Mesodermal cell (in vitro differentiated cells): Measurements from ENCODE around the gene TYW1B.
"Not testable (repeated sequence)": the region's sequence is repeated elsewhere in the genome, so short reads cannot be mapped to it uniquely, and the experiment has no call there.

Experiments
- H3K27ac ChIP-seq: 2 replicates; pipeline ENCODE4 v1.7.0; 2013; ENCODE audit warnings: mild to moderate bottlenecking, low read depth, low read length, moderate library complexity; ENCODE audit not compliant: severe bottlenecking
- H3K36me3 ChIP-seq: 2 replicates; pipeline ENCODE4 v1.7.1; 2013; ENCODE audit warnings: mild to moderate bottlenecking, low read length, moderate library complexity; ENCODE audit not compliant: control insufficient read depth, insufficient read depth
- H3K4me1 ChIP-seq: one replicate; pipeline ENCODE4 v1.7.1; 2013; ENCODE audit warnings: mild to moderate bottlenecking, low read length; ENCODE audit not compliant: insufficient read depth, control insufficient read depth, poor library complexity, severe bottlenecking
- H3K4me3 ChIP-seq: 2 replicates; pipeline ENCODE4 v1.7.0; 2013; ENCODE audit warnings: low read length, control low read depth, mild to moderate bottlenecking; ENCODE audit not compliant: insufficient read depth, poor library complexity, severe bottlenecking; ENCODE audit errors: extremely low read depth
- H3K9me3 ChIP-seq: 2 replicates; pipeline ENCODE4 v1.7.1; 2013; ENCODE audit warnings: mild to moderate bottlenecking, low read length, moderate library complexity; ENCODE audit not compliant: control insufficient read depth
- WGBS, 2 experiments: methylation state at CpG; one replicate each; pipeline ENCODE4 v1.1.5; 2013; ENCODE audit warnings: missing lambda C conversion rate in 2 of 2; ENCODE audit not compliant: insufficient coverage in 2 of 2; 5-methylcytosine and 5-hydroxymethylcytosine counted together

TYW1B gene

GRCh38 chr7:72531048-72531447 lies 297.0 kb downstream of the TYW1B start:
- H3K9me3 ChIP-seq, H3K4me3 ChIP-seq, H3K27ac ChIP-seq, H3K36me3 ChIP-seq, H3K4me1 ChIP-seq: not testable (repeated sequence)
- no CpG with 5 or more reads among the region's 3 CpGs for WGBS, 2 experiments
